Measurements from ENCODE around the gene DOLPP1. TPM values are rescaled to one million over a fixed set of nuclear protein-coding genes. Genes with fewer than 3 reads are reported as not detected.

Gene DOLPP1
- total and polyA plus RNA-seq, 2 of the 8 experiments (the other 6 are each of a cell fraction or from before 2014, with no cell fraction given), result 36.0 to 45.3 TPM

GRCh38 chr9:129104051-129104450 is 23.1 kb downstream of the DOLPP1 start:
- no peaks in the 10 kb centered on the region for H4K20me1 ChIP-seq (replicated peaks in 1 of 2; ENCODE audit: control insufficient read depth in 1 of 2, insufficient read depth in 2 of 2, low read length in 2 of 2)
- H2AFZ ChIP-seq (ENCODE audit: low read length), result no peak overlapping the region
- H3K9me3 ChIP-seq (ENCODE audit: insufficient read depth in 2 of 2, low read depth in 1 of 2, low read length in 1 of 2), result no peaks in the 10 kb centered on the region
- DNase-seq (ENCODE audit: low read depth in 1 of 2, low spot score in 2 of 2) (no peak), FAIRE-seq (no peak)
- H3K14ac ChIP-seq (ENCODE audit: insufficient read length), result no peak overlapping the region
- no peak overlapping the region for H2BK20ac ChIP-seq (ENCODE audit: low read length)
- WGBS, 2 experiments (ENCODE audit: extremely low coverage in 1 of 2, insufficient coverage in 1 of 2, insufficient read length in 1 of 2, insufficient replicate concordance in 2 of 2, low coverage in 1 of 2, low lambda C conversion rate in 2 of 2, missing lambda C conversion rate in 1 of 2), result 88% methylated on average over 11 of the region's 11 CpGs; no CpG with 5 or more reads in 1 of the 2 experiments
- no peak overlapping the region for H3K9ac ChIP-seq (replicated peaks in 1 of 4; ENCODE audit: extremely low read depth in 1 of 4, low read depth in 3 of 4, low read length in 3 of 4)
- no peaks in the 10 kb centered on the region for H3K79me2 ChIP-seq (ENCODE audit: control insufficient read depth in 1 of 2, insufficient read depth in 2 of 2, low read length in 2 of 2)
- H2BK12ac ChIP-seq (ENCODE audit: low read depth, low read length), result no peak overlapping the region
- no peak overlapping the region for H3K27ac ChIP-seq (ENCODE audit: low read depth, low read length)
- H3K4me3 ChIP-seq (ENCODE audit: extremely low read depth in 1 of 4, insufficient read depth in 2 of 4, low read depth in 3 of 4, low read length in 4 of 4), result no peak overlapping the region
- H3K23me2 ChIP-seq (ENCODE audit: low read depth, low read length), result no peaks in the 10 kb centered on the region
- H2BK5ac ChIP-seq (ENCODE audit: low read depth, low read length), result no peak overlapping the region
- no peaks in the 10 kb centered on the region for H3K36me3 ChIP-seq (ENCODE audit: control insufficient read depth in 2 of 4, insufficient read depth in 4 of 4, low read length in 3 of 4)
- H3K4me1 ChIP-seq (replicated peaks in 1 of 4; ENCODE audit: control insufficient read depth in 3 of 4, insufficient read depth in 4 of 4, low read length in 3 of 4), result peaks cover 0 to 5% (median 1%) of the 10 kb centered on the region in 4 experiments; a peak in 2 of 7 replicates
- no peak overlapping the region for H3K4ac ChIP-seq (replicated peaks; ENCODE audit: insufficient read length, low read depth, low read length)
- H2BK15ac ChIP-seq (ENCODE audit: low read length), result no peak overlapping the region
- no peak overlapping the region for H4K8ac ChIP-seq (ENCODE audit: extremely low read depth, insufficient read depth, low read length)
- no peak overlapping the region for H2AK5ac ChIP-seq (ENCODE audit: low read depth, low read length)
- H4K91ac ChIP-seq (replicated peaks; ENCODE audit: insufficient read length, low read length), result no peak overlapping the region
- H3K4me2 ChIP-seq (ENCODE audit: insufficient read depth in 1 of 2, low read depth in 2 of 2, low read length in 2 of 2), result no peak overlapping the region
- H3K27me3 ChIP-seq (replicated peaks in 1 of 4; ENCODE audit: control insufficient read depth in 3 of 4, extremely low read depth in 1 of 4, insufficient read depth in 3 of 4, low read length in 3 of 4), result peaks cover 0 to 8% (median 5%) of the 10 kb centered on the region in 4 experiments; a peak in 4 of 7 replicates
- H3K79me1 ChIP-seq (ENCODE audit: low read depth, low read length), result no peaks in the 10 kb centered on the region
- ChIA-PET CTCF (ENCODE audit: partially characterized antibody) (interaction anchor here (0.6 to 2.0 kb wide), 8 partner anchors 10 to 510 kb away, joined by 3 to 12 read pairs (median 6); no protein-coding TSS in a partner anchor), POLR2A (ENCODE audit: partially characterized antibody) (no interaction called here)
- H2BK120ac ChIP-seq (replicated peaks; ENCODE audit: low read depth, low read length), result no peak overlapping the region
- no peak overlapping the region for H3K18ac ChIP-seq (ENCODE audit: extremely low read depth, low read length)
- no peak overlapping the region for H4K5ac ChIP-seq (ENCODE audit: insufficient read length, low read depth, low read length)
- H3K56ac ChIP-seq (replicated peaks; ENCODE audit: insufficient read length, low read depth, low read length), result no peak overlapping the region
- H3K23ac ChIP-seq (ENCODE audit: insufficient read length), result no peak overlapping the region
- TF ChIP-seq CTCF (IDR thresholded peaks at IDR 0.05; ENCODE audit: control extremely low read depth in 1 of 3, insufficient read depth in 1 of 3, low read depth in 1 of 3, low read length in 3 of 3) (no peak), ATF2 (IDR thresholded peaks at IDR 0.05; ENCODE audit: low read length) (no peak), RAD21 (IDR thresholded peaks at IDR 0.05 in 1 of 2, conservative IDR thresholded peaks at IDR 0.05 in 1 of 2; ENCODE audit: low read depth in 2 of 2, low read length in 2 of 2) (no peak), CREB1 (IDR thresholded peaks at IDR 0.05) (no peak), SIX5 (IDR thresholded peaks at IDR 0.05; ENCODE audit: low read depth, low read length) (no peak), NANOG (IDR thresholded peaks at IDR 0.05; ENCODE audit: insufficient read depth, low read depth, low read length, poor library complexity, severe bottlenecking) (no peak), NRF1 (IDR thresholded peaks at IDR 0.05; ENCODE audit: low read depth, low read length) (no peak), SIRT6 (IDR thresholded peaks at IDR 0.05; ENCODE audit: low read length) (no peak), YY1 (IDR thresholded peaks at IDR 0.05; ENCODE audit: low read depth, low read length) (no peak), JUND (IDR thresholded peaks at IDR 0.05; ENCODE audit: low read length) (no peak)

All from H1 (cell line).